Activated CD4-positive, alpha-beta T cell treated with anti-CD3 and anti-CD28 coated beads for 36 hours (primary cell): ENCODE results near the gene C11orf42. TPM values are rescaled to one million over a fixed set of nuclear protein-coding genes. Genes with fewer than 3 reads are reported as not detected.
A peak's percentile ranks its signal among the peaks of the same experiment; 100 is the strongest.

Experiments
- ATAC-seq: fragments of 200-7000 bp; cut with Tn5 transposase; one replicate; pipeline ENCODE4 v1.10.0; 2021; ENCODE audit warnings: mild to moderate bottlenecking, moderate library complexity
- CTCF ChIA-PET: fragments of 350-600 bp; sonication (Branson Sonifier 250); formaldehyde crosslinking; loops from one replicate; lab custom pipeline; 2021; ENCODE audit warnings: antibody characterized with exemption; lab: Charles Lee
- POLR2A ChIA-PET: fragments of 350-600 bp; sonication (Branson Sonifier 250); formaldehyde crosslinking; loops from one replicate; lab custom pipeline; 2021; ENCODE audit warnings: antibody characterized with exemption, inconsistent platforms; lab: Charles Lee
- DNase-seq: peaks from one replicate; pipeline ENCODE4 v3.0.0-alpha.2; 2020
- H3K27ac Mint-ChIP-seq: one replicate; pipeline ENCODE4 v1.8.0; 2021; ENCODE audit warnings: mixed read lengths
- H3K27me3 Mint-ChIP-seq: one replicate; pipeline ENCODE4 v1.8.0; 2021; ENCODE audit warnings: mixed read lengths
- H3K36me3 Mint-ChIP-seq: one replicate; pipeline ENCODE4 v1.8.0; 2021; ENCODE audit warnings: low read depth, mixed read lengths
- H3K4me1 Mint-ChIP-seq: one replicate; pipeline ENCODE4 v1.8.0; 2021; ENCODE audit warnings: mixed read lengths
- H3K4me3 Mint-ChIP-seq: one replicate; pipeline ENCODE4 v1.8.0; 2021; ENCODE audit warnings: mild to moderate bottlenecking, moderate library complexity, mixed read lengths
- H3K9me3 Mint-ChIP-seq: one replicate; pipeline ENCODE4 v1.8.0; 2021; ENCODE audit warnings: low read depth, mixed read lengths
- intact Hi-C, 2 experiments: fragments of 100-400 bp; cut with DNase I in 1 of 2; cut with micrococcal nuclease in 1 of 2; formaldehyde crosslinking; loops; one replicate each; pipeline versions ENCODE4 v1.14.2 to v1.15.1; 2022 to 2024; cut with DNase I, micrococcal nuclease
- total RNA-seq, 2 experiments: library from RNA; stranded (reverse); gene quantifications; one replicate each; pipeline ENCODE4 v1.2.3, GENCODE V29; 2021

C11orf42 gene
- total RNA-seq, 2 experiments from 2014 or later, result not detected

GRCh38 chr11:6224421-6224820 lies 19.1 kb downstream of the C11orf42 start:
- no peaks in the 10 kb centered on the region for H3K9me3 Mint-ChIP-seq
- POLR2A ChIA-PET, result interaction anchor here (0.5 kb wide), 1 partner anchor 8 kb away, joined by 3 read pairs; no protein-coding TSS in a partner anchor
- no peak for ATAC-seq

GRCh38 chr11:6225024-6225423 lies 19.7 kb downstream of the C11orf42 start:
- Mint-ChIP-seq H3K36me3 (peaks cover 25% of the 10 kb centered on the region), H3K4me1 (peaks cover 28% of the 10 kb centered on the region), H3K27ac (no peak overlapping the region), H3K27me3 (no peaks in the 10 kb centered on the region), H3K9me3 (no peaks in the 10 kb centered on the region), H3K4me3 (no peak overlapping the region)
- intact Hi-C loops, result no loop called here
- DNase-seq (no peak), ATAC-seq (no peak)
- ChIA-PET CTCF (interaction anchor here (1.0 to 1.1 kb wide), 2 partner anchors 10 to 301 kb away, joined by 3 to 4 read pairs; no protein-coding TSS in a partner anchor), POLR2A (interaction anchor here (0.5 kb wide), 1 partner anchor 7 kb away, joined by 3 read pairs; no protein-coding TSS in a partner anchor)

More at GRCh38 chr11:6224421-6224820, 19.1 kb downstream of the C11orf42 start:
- Mint-ChIP-seq H3K4me1 (peaks cover 26% of the 10 kb centered on the region), H3K27me3 (no peaks in the 10 kb centered on the region), H3K4me3 (no peak overlapping the region), H3K36me3 (peaks cover 27% of the 10 kb centered on the region), H3K27ac (no peak overlapping the region)
- DNase-seq, result no peak
- CTCF ChIA-PET, result interaction anchor here (1.0 to 1.8 kb wide), 3 partner anchors 9 to 302 kb away, joined by 3 to 7 read pairs (median 4); no protein-coding TSS in a partner anchor
- intact Hi-C loops, result no loop called here

- Mint-ChIP-seq H3K9me3 (no peaks in the 10 kb centered on the region), H3K36me3 (peaks cover 23% of the 10 kb centered on the region), H3K27me3 (no peaks in the 10 kb centered on the region), H3K27ac (no peak overlapping the region), H3K4me3 (no peak overlapping the region), H3K4me1 (peaks cover 31% of the 10 kb centered on the region)
- DNase-seq (no peak), ATAC-seq (no peak)
- intact Hi-C loops, result no loop called here
- ChIA-PET CTCF (no interaction called here), POLR2A (no interaction called here)
Measured at GRCh38 chr11:6225896-6226295, 20.5 kb downstream of the C11orf42 start.

- Mint-ChIP-seq H3K4me3 (no peak overlapping the region), H3K36me3 (peaks cover 10% of the 10 kb centered on the region), H3K27ac (no peak overlapping the region), H3K27me3 (no peaks in the 10 kb centered on the region), H3K4me1 (peaks cover 49% of the 10 kb centered on the region), H3K9me3 (no peaks in the 10 kb centered on the region)
- CTCF ChIA-PET, result interaction anchor here (0.6 to 2.3 kb wide), 5 partner anchors 8 to 185 kb away, joined by 3 to 6 read pairs (median 3); no protein-coding TSS in a partner anchor
- intact Hi-C loops, result no loop called here
- POLR2A ChIA-PET, result no interaction called here
- no peak for ATAC-seq
- DNase-seq, result no peak
Measured at GRCh38 chr11:6228520-6228919, 23.2 kb downstream of the C11orf42 start.

GRCh38 chr11:6229911-6230310 lies 24.6 kb downstream of the C11orf42 start:
- ChIA-PET POLR2A (interaction anchor here (0.6 kb wide), 1 partner anchor 61 kb away, joined by 4 read pairs; no protein-coding TSS in a partner anchor), CTCF (interaction anchor here (0.6 to 1.2 kb wide), 5 partner anchors 21 to 1105 kb away, joined by 3 to 7 read pairs (median 4); partner anchors contain the start of gene TRIM5)
- no peaks in the 10 kb centered on the region for H3K27me3 Mint-ChIP-seq
- H3K4me3 Mint-ChIP-seq, result no peak overlapping the region
- no peaks in the 10 kb centered on the region for H3K9me3 Mint-ChIP-seq
- ATAC-seq, result no peak
- intact Hi-C loops, result loop anchor here (5.0 to 10.0 kb wide), 4 partner anchors 515 to 1282 kb away; partner anchors contain the start of genes PPFIBP2 (in 1 of the 2), TRIM22 (in 1 of the 2), TRIM34 (in 1 of the 2) and TRIM5 (in 1 of the 2)
- H3K36me3 Mint-ChIP-seq, result peaks cover 8% of the 10 kb centered on the region
- DNase-seq, result no peak
- no peak overlapping the region for H3K27ac Mint-ChIP-seq
- H3K4me1 Mint-ChIP-seq, result peaks cover 53% of the 10 kb centered on the region

- Mint-ChIP-seq H3K9me3 (no peaks in the 10 kb centered on the region), H3K27ac (no peak overlapping the region), H3K4me3 (peak overlapping the region; percentile 30), H3K4me1 (peaks cover 48% of the 10 kb centered on the region), H3K27me3 (no peaks in the 10 kb centered on the region), H3K36me3 (no peaks in the 10 kb centered on the region)
- ATAC-seq (no peak), DNase-seq (no peak)
- ChIA-PET CTCF (interaction anchor here (0.6 to 1.4 kb wide), 2 partner anchors 85 to 249 kb away, joined by 3 read pairs; partner anchors contain the start of gene TIMM10B), POLR2A (interaction anchor here (0.7 kb wide), 1 partner anchor 8 kb away, joined by 3 read pairs; no protein-coding TSS in a partner anchor)
- intact Hi-C loops, result loop anchor here (5.0 to 10.0 kb wide), 4 partner anchors 512 to 1279 kb away; partner anchors contain the start of genes PPFIBP2 (in 1 of the 2), TRIM22 (in 1 of the 2), TRIM34 (in 1 of the 2) and TRIM5 (in 1 of the 2)
Measured at GRCh38 chr11:6232899-6233298, 27.5 kb downstream of the C11orf42 start.

- peaks cover 45% of the 10 kb centered on the region for H3K4me1 Mint-ChIP-seq
Measured at GRCh38 chr11:6233984-6234386, 28.6 kb downstream of the C11orf42 start.

GRCh38 chr11:6234387-6235107 lies 29.2 kb downstream of the C11orf42 start, which contains the start of gene FHIP1B:
TSS of gene FHIP1B (minus strand) at chr11:6234636. CDS start at chr11:6224516, 10,120 bp downstream.
- ATAC-seq (peak; percentile 95), DNase-seq (peak; percentile 100)
- peaks cover 39% of the 10 kb centered on the region for H3K4me1 Mint-ChIP-seq
- H3K4me3 Mint-ChIP-seq, result peak within 1 kb of the TSS; percentile 95
- intact Hi-C loops, result loop anchor here (1.0 to 10.0 kb wide), 16 partner anchors 86 to 1752 kb away; partner anchors contain the start of genes APBB1 (in 2 of the 2), ARFIP2 (in 2 of the 2), SMPD1 (in 2 of the 2) and TIMM10B (in 2 of the 2)
- H3K9me3 Mint-ChIP-seq, result no peaks in the 10 kb centered on the region
- ChIA-PET CTCF (interaction anchor here (0.6 to 1.6 kb wide), 7 partner anchors 16 to 247 kb away, joined by 3 to 4 read pairs (median 4); partner anchors contain the start of gene TIMM10B), POLR2A (interaction anchor here (1.0 to 1.3 kb wide), 2 partner anchors 168 to 247 kb away, joined by 3 read pairs; partner anchors contain the start of gene TIMM10B)
- H3K27me3 Mint-ChIP-seq, result no peaks in the 10 kb centered on the region
- no peaks in the 10 kb centered on the region for H3K36me3 Mint-ChIP-seq
- peak within 1 kb of the TSS; percentile 93 for H3K27ac Mint-ChIP-seq

More at GRCh38 chr11:6233984-6234386, 28.6 kb downstream of the C11orf42 start:
- DNase-seq, result no peak
- Mint-ChIP-seq H3K4me3 (peak overlapping the region; percentile 95), H3K27me3 (no peaks in the 10 kb centered on the region), H3K36me3 (no peaks in the 10 kb centered on the region), H3K9me3 (no peaks in the 10 kb centered on the region), H3K27ac (peak overlapping the region; percentile 93)
- ChIA-PET CTCF (interaction anchor here (0.6 to 1.6 kb wide), 6 partner anchors 16 to 248 kb away, joined by 3 to 4 read pairs (median 4); partner anchors contain the start of gene TIMM10B), POLR2A (interaction anchor here (1.0 to 1.3 kb wide), 2 partner anchors 169 to 248 kb away, joined by 3 read pairs; partner anchors contain the start of gene TIMM10B)
- intact Hi-C loops, result loop anchor here (1.0 to 10.0 kb wide), 16 partner anchors 86 to 1753 kb away; partner anchors contain the start of genes APBB1 (in 2 of the 2), ARFIP2 (in 2 of the 2), SMPD1 (in 2 of the 2) and TIMM10B (in 2 of the 2)
- ATAC-seq, result no peak

GRCh38 chr11:6237266-6237665 lies 31.9 kb downstream of the C11orf42 start:
- ChIA-PET POLR2A (interaction anchor here (0.5 kb wide), 1 partner anchor 538 kb away, joined by 3 read pairs; no protein-coding TSS in a partner anchor), CTCF (interaction anchor here (0.5 to 2.2 kb wide), 10 partner anchors 9 to 446 kb away, joined by 3 to 14 read pairs (median 4); partner anchors contain the start of gene MRPL17)
- Mint-ChIP-seq H3K27ac (no peak overlapping the region), H3K27me3 (no peaks in the 10 kb centered on the region), H3K36me3 (no peaks in the 10 kb centered on the region), H3K4me1 (peaks cover 16% of the 10 kb centered on the region), H3K4me3 (no peak overlapping the region), H3K9me3 (no peaks in the 10 kb centered on the region)
- intact Hi-C loops, result loop anchor here (10.0 kb wide), 3 partner anchors 508 to 612 kb away; partner anchors contain the start of genes TRIM22 (in 1 of the 2), TRIM34 (in 1 of the 2) and TRIM5 (in 1 of the 2)
- DNase-seq, result no peak
- no peak for ATAC-seq

- intact Hi-C loops, result loop anchor here (10.0 kb wide), 3 partner anchors 507 to 613 kb away; partner anchors contain the start of genes TRIM22 (in 1 of the 2), TRIM34 (in 1 of the 2) and TRIM5 (in 1 of the 2)
- ChIA-PET POLR2A (no interaction called here), CTCF (interaction anchor here (0.5 to 2.2 kb wide), 9 partner anchors 9 to 445 kb away, joined by 3 to 10 read pairs (median 4); partner anchors contain the start of gene MRPL17)
- Mint-ChIP-seq H3K9me3 (no peaks in the 10 kb centered on the region), H3K36me3 (no peaks in the 10 kb centered on the region), H3K27me3 (no peaks in the 10 kb centered on the region), H3K4me3 (no peak overlapping the region), H3K27ac (no peak overlapping the region), H3K4me1 (peaks cover 14% of the 10 kb centered on the region)
- no peak for DNase-seq
- no peak for ATAC-seq
Measured at GRCh38 chr11:6237761-6238302, 32.5 kb downstream of the C11orf42 start.
